Endothelial cell of umbilical vein (primary cell): Measurements from ENCODE around the gene HTR2B. TPM values are rescaled to one million over a fixed set of nuclear protein-coding genes. Genes with fewer than 3 reads are reported as not detected.
A peak's percentile ranks its signal among the peaks of the same experiment; 100 is the strongest.

Experiments
- BruUV-seq: library from RNA; stranded (reverse); fragments of 400-500 nt; replicated peaks from 2 replicates; lab custom pipeline; 2021; lab: Mats Ljungman, UMichigan
- CTCF ChIA-PET: fragments of 300-600, 350-600 bp; sonication (Branson Sonifier 250); formaldehyde crosslinking; loops from one replicate; lab custom pipeline; 2021; ENCODE audit warnings: antibody characterized with exemption, inconsistent platforms; lab: Charles Lee
- POLR2A ChIA-PET: fragments of 300-600, 350-600 bp; sonication (Branson Sonifier 250); formaldehyde crosslinking; loops from one replicate; lab custom pipeline; 2021; ENCODE audit warnings: antibody characterized with exemption, inconsistent platforms; lab: Charles Lee
- DNase-seq: peaks from one replicate; pipeline ENCODE4 v3.0.0-alpha.2; 2011; ENCODE audit warnings: low read depth, low spot score
- FAIRE-seq: peaks from 2 replicates; lab custom pipeline; 2011; peaks lifted over from hg19 to GRCh38; lab: Jason Lieb, UNC
- H2AFZ ChIP-seq: 2 replicates; pipeline ENCODE4 v1.6.0; 2012; ENCODE audit warnings: low read depth, low read length, control low read depth, inconsistent platforms
- H3K27ac ChIP-seq: 2 replicates; pipeline ENCODE4 v1.5.1; 2011; ENCODE audit warnings: low read depth, mild to moderate bottlenecking, control low read depth, low read length, moderate library complexity; ENCODE audit not compliant: insufficient read depth
- H3K27me3 ChIP-seq, 2 experiments: 2 replicates each; pipeline versions ENCODE4 v1.6.0 to v1.6.1; 2011; ENCODE audit warnings: low read length in 2 of 2, mixed read lengths in 1 of 2; ENCODE audit not compliant: control insufficient read depth in 2 of 2, insufficient read depth in 2 of 2
- H3K36me3 ChIP-seq, 2 experiments: 2 replicates in 1 of 2; 3 replicates in 1 of 2; pipeline ENCODE4 v1.5.1; 2011; ENCODE audit warnings: low read length in 2 of 2, mild to moderate bottlenecking in 1 of 2, moderate library complexity in 1 of 2; ENCODE audit not compliant: control insufficient read depth in 2 of 2, insufficient read depth in 2 of 2; ENCODE audit errors: extremely low read depth in 1 of 2
- H3K4me1 ChIP-seq: 3 replicates; pipeline ENCODE4 v1.5.1; 2011; ENCODE audit warnings: mild to moderate bottlenecking, low read length; ENCODE audit not compliant: control insufficient read depth, insufficient read depth; ENCODE audit errors: extremely low read depth
- H3K4me2 ChIP-seq: 2 replicates; pipeline ENCODE4 v1.6.1; 2011; ENCODE audit warnings: low read length, control low read depth, mixed read lengths; ENCODE audit not compliant: insufficient read depth
- H3K4me3 ChIP-seq, 3 experiments: fragments of 200-600 bp in 1 of 3; sonication (generic), shearing (Covaris generic) in 1 of 3; replicated peaks in 1 of 3; 2 replicates each; pipeline ENCODE4 v1.5.1; 2011 to 2016; ENCODE audit warnings: control low read depth in 3 of 3, low read length in 3 of 3, mild to moderate bottlenecking in 2 of 3, inconsistent platforms in 1 of 3, low read depth in 1 of 3, moderate library complexity in 1 of 3; ENCODE audit not compliant: insufficient read depth in 1 of 3
- H3K79me2 ChIP-seq: 2 replicates; pipeline ENCODE4 v1.6.0; 2012; ENCODE audit warnings: low read length, inconsistent platforms; ENCODE audit not compliant: control insufficient read depth, insufficient read depth
- H3K9ac ChIP-seq: replicated peaks from 2 replicates; pipeline ENCODE3; 2011; ENCODE audit warnings: low read length, control low read depth; ENCODE audit not compliant: insufficient read depth; ENCODE audit errors: extremely low read depth
- H3K9me1 ChIP-seq: replicated peaks from 3 replicates; pipeline ENCODE4 v1.6.0; 2011; ENCODE audit warnings: mild to moderate bottlenecking, low read length; ENCODE audit not compliant: control insufficient read depth, insufficient read depth; ENCODE audit errors: extremely low read depth
- H3K9me3 ChIP-seq: replicated peaks from 2 replicates; pipeline ENCODE4 v1.5.1; 2012; ENCODE audit warnings: low read length, inconsistent platforms; ENCODE audit not compliant: control insufficient read depth, insufficient read depth
- H4K20me1 ChIP-seq: replicated peaks from 2 replicates; pipeline ENCODE3; 2011; ENCODE audit warnings: mild to moderate bottlenecking, low read length; ENCODE audit not compliant: control insufficient read depth, insufficient read depth; ENCODE audit errors: extremely low read depth
- EZH2 ChIP-seq: IDR thresholded peaks from 2 replicates; pipeline ENCODE4 v1.6.1; 2012; ENCODE audit warnings: borderline replicate concordance, low read depth, mild to moderate bottlenecking, moderate library complexity, low read length, inconsistent platforms; ENCODE audit not compliant: severe bottlenecking
- FOS ChIP-seq: IDR thresholded peaks from 2 replicates; pipeline ENCODE4 v1.6.1; 2011; ENCODE audit warnings: mild to moderate bottlenecking, low read length, moderate library complexity, borderline replicate concordance; ENCODE audit not compliant: insufficient read depth
- GATA2 ChIP-seq: IDR thresholded peaks from 2 replicates; pipeline ENCODE4 v1.7.0; 2011; ENCODE audit warnings: low read depth, mild to moderate bottlenecking, moderate library complexity, mixed read lengths, low read length; ENCODE audit not compliant: insufficient read length, insufficient read depth
- JUN ChIP-seq: IDR thresholded peaks from 2 replicates; pipeline ENCODE4 v1.6.1; 2011; ENCODE audit warnings: borderline replicate concordance, low read depth; ENCODE audit not compliant: insufficient read length, insufficient read depth
- MYC ChIP-seq: IDR thresholded peaks from one replicate; pipeline ENCODE4 v1.6.1; 2011; ENCODE audit warnings: mild to moderate bottlenecking, low read depth, low read length
- POLR2A ChIP-seq: IDR thresholded peaks from 2 replicates; pipeline ENCODE4 v1.6.1; 2012; ENCODE audit warnings: low read depth, mild to moderate bottlenecking, control low read depth, low read length
- POLR2AphosphoS5 ChIP-seq: IDR thresholded peaks from 2 replicates; pipeline ENCODE4 v1.6.1; 2012; ENCODE audit warnings: low read depth, mild to moderate bottlenecking, control low read depth, low read length, moderate library complexity; ENCODE audit not compliant: insufficient read depth
- dilution Hi-C: fragments of 300-500 bp; cut with MboI; formaldehyde crosslinking; loops from one replicate; pipeline ENCODE4 v1.15.0; 2019; ENCODE audit warnings: low sequenced_read_pairs; ENCODE audit not compliant: extremely low pct_ligation_motif_present
- intact Hi-C: fragments of 100-400 bp; cut with micrococcal nuclease; formaldehyde crosslinking; loops from one replicate; pipeline ENCODE4 v1.10.0; 2022
- polyA plus RNA-seq, 4 experiments: library from polyadenylated mRNA; depleted of rRNA in 3 of 4; stranded (reverse) in 3 of 4; unstranded in 1 of 4; fragments of >200 nt; gene quantifications; 2 replicates each; pipeline versions ENCODE4 v1.2.1 to v1.2.3, GENCODE V29; 2011 to 2012; ENCODE audit warnings: missing spikeins in 1 of 4
- total RNA-seq: library from RNA; stranded (reverse); gene quantifications from 2 replicates; pipeline ENCODE4 v1.2.3, GENCODE V29; 2021
- TF ChIP-seq, protein P1 (sequence below), 2 donors: IDR thresholded peaks; 1 replicate in 1 of 2; 2 replicates in 1 of 2; pipeline ENCODE4 v1.5.1; 2011; ENCODE audit warnings: low read length in 2 of 2, mild to moderate bottlenecking in 2 of 2, moderate library complexity in 2 of 2, control low read depth in 1 of 2, inconsistent platforms in 1 of 2, low read depth in 1 of 2; ENCODE audit not compliant: insufficient read depth in 1 of 2; ENCODE audit errors: extremely low read depth in 1 of 2
- TF ChIP-seq, protein P2 (sequence below): IDR thresholded peaks from 2 replicates; pipeline ENCODE4 v1.6.1; 2011; ENCODE audit not compliant: insufficient read depth, insufficient read length

HTR2B gene
- total and polyA plus RNA-seq, 2 donors (not counting 3 experiments of a cell fraction or from before 2014, with no cell fraction given): 0.88 to 0.93 TPM

DNA sequence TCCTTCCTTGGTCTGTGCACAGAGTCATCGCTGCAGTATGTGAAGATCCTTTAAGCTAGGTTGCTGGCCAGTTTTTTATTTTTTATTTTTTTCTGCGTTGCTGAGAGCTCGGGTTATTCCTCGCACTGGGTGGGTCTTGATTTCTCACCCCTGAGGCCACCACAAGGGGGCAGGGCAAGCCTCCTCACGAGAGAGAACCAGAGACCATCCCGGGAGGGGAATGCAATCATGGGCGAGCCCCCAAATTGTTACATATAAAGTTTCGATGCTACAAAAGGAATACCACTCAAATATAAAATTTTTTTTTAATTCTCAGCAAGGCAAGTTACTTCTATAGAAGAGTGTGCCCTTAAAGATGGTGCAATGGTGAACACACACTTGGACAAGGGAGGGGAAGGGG lies 24.9 kb downstream of the HTR2B start:
- no peak overlapping the region for H3K4me3 ChIP-seq
- H4K20me1 ChIP-seq: no peaks in the 10 kb centered on the region
- dilution Hi-C loops (loop anchor here (25.0 kb wide), 1 partner anchor 362 kb away; the partner anchor contains the start of gene NCL), intact Hi-C loops (loop anchor here (5.0 kb wide), 1 partner anchor 197 kb away; no protein-coding TSS in a partner anchor)
- H3K79me2 ChIP-seq: peaks cover 3% of the 10 kb centered on the region
- H3K4me2 ChIP-seq: no peak overlapping the region
- no peak overlapping the region for H3K27ac ChIP-seq
- H3K9ac ChIP-seq: no peak overlapping the region
- H3K4me1 ChIP-seq: peaks cover 10% of the 10 kb centered on the region
- DNase-seq (no peak), FAIRE-seq (no peak)
- BruUV-seq: no TSS peak
- no peaks in the 10 kb centered on the region for H3K9me1 ChIP-seq
- TF ChIP-seq FOS: no peak
- TF ChIP-seq, protein P1, sequence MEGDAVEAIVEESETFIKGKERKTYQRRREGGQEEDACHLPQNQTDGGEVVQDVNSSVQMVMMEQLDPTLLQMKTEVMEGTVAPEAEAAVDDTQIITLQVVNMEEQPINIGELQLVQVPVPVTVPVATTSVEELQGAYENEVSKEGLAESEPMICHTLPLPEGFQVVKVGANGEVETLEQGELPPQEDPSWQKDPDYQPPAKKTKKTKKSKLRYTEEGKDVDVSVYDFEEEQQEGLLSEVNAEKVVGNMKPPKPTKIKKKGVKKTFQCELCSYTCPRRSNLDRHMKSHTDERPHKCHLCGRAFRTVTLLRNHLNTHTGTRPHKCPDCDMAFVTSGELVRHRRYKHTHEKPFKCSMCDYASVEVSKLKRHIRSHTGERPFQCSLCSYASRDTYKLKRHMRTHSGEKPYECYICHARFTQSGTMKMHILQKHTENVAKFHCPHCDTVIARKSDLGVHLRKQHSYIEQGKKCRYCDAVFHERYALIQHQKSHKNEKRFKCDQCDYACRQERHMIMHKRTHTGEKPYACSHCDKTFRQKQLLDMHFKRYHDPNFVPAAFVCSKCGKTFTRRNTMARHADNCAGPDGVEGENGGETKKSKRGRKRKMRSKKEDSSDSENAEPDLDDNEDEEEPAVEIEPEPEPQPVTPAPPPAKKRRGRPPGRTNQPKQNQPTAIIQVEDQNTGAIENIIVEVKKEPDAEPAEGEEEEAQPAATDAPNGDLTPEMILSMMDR (IDR thresholded peaks at IDR 0.05; ENCODE audit: extremely low read depth in 1 of 2, insufficient read depth in 1 of 2, low read depth in 1 of 2, low read length in 2 of 2): peak in 1 of 2 donors; percentile 8
- H3K27me3 ChIP-seq: no peaks in the 10 kb centered on the region
- no peaks in the 10 kb centered on the region for H3K9me3 ChIP-seq
- H3K36me3 ChIP-seq: peaks cover 2 to 4% of the 10 kb centered on the region in 2 experiments
- no peak overlapping the region for H2AFZ ChIP-seq
- CTCF ChIA-PET: no interaction called here
- POLR2A ChIA-PET: no interaction called here

DNA sequence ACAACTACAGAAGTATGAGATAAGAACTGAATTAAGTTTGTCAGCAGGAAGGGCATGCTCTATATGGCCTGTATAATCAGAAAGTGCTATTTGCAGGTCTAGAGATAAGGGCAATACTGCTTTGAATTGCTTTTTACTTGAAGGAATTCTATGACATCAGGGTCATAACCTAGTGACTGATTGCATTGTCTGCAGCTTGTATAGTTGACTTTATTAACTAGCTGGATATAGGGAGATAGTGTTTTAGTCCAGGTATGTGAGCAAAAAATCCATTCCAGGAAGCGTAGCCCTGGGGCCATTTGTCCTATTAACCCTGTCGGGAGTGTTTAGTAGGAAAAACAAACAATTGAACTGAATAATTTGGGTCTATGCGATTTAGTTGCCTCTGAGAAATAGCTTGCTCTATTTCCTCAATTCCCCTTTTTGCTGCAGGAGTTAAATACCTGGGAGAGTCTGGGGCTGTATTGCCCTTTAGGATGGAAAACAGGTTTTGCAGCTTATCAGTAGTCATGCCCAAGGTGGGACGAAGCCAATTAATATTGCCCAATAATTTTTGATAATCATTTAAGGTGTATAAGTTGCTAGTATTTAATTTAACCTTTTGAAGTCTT lies 30.0 kb downstream of the HTR2B start:
- H3K36me3 ChIP-seq: peaks cover 6 to 10% of the 10 kb centered on the region in 2 experiments
- dilution Hi-C loops: loop anchor here (25.0 kb wide), 1 partner anchor 367 kb away; the partner anchor contains the start of gene NCL
- TF ChIP-seq EZH2: no peak
- TF ChIP-seq FOS: no peak
- TF ChIP-seq, protein P1 (IDR thresholded peaks at IDR 0.05; ENCODE audit: extremely low read depth in 1 of 2, insufficient read depth in 1 of 2, low read depth in 1 of 2, low read length in 2 of 2): no peak
- TF ChIP-seq GATA2: no peak
- no peak for TF ChIP-seq POLR2A
- TF ChIP-seq JUN: no peak
- TF ChIP-seq, protein P2, sequence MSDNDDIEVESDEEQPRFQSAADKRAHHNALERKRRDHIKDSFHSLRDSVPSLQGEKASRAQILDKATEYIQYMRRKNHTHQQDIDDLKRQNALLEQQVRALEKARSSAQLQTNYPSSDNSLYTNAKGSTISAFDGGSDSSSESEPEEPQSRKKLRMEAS: no peak
- no peak for TF ChIP-seq POLR2AphosphoS5
- no peak for TF ChIP-seq MYC

More for the DNA sequence above, 30.0 kb downstream of the HTR2B start:
- no peaks in the 10 kb centered on the region for H3K4me1 ChIP-seq
- no peak overlapping the region for H3K4me3 ChIP-seq
- no TSS peak for BruUV-seq
- H2AFZ ChIP-seq: no peak overlapping the region
- CTCF ChIA-PET: interaction anchor here (1.1 to 2.2 kb wide), 3 partner anchors 9 to 97 kb away, joined by 3 to 8 read pairs (median 6); no protein-coding TSS in a partner anchor
- no peaks in the 10 kb centered on the region for H3K27me3 ChIP-seq
- FAIRE-seq: no peak
- intact Hi-C loops: no loop called here
- no peaks in the 10 kb centered on the region for H3K9me1 ChIP-seq
- H3K9me3 ChIP-seq: no peaks in the 10 kb centered on the region
- H3K4me2 ChIP-seq: no peak overlapping the region
- DNase-seq: no peak
- H4K20me1 ChIP-seq: no peaks in the 10 kb centered on the region
- no peak overlapping the region for H3K9ac ChIP-seq
- peaks cover 4% of the 10 kb centered on the region for H3K79me2 ChIP-seq
- POLR2A ChIA-PET: no interaction called here
- no peak overlapping the region for H3K27ac ChIP-seq
